Duodenal mucosa (tissue), 2 donors: ENCODE measurements around the gene OR56A4.

Experiments used
- H3K27ac ChIP-seq: one replicate; pipeline ENCODE4 v1.7.0; 2013; ENCODE audit warnings: low read depth, low read length
- H3K27me3 ChIP-seq, 2 donors: one replicate each; pipeline ENCODE4 v1.7.0; 2013; ENCODE audit warnings: low read length in 2 of 2, control low read depth in 1 of 2; ENCODE audit not compliant: insufficient read depth in 2 of 2, control insufficient read depth in 1 of 2
- H3K36me3 ChIP-seq, 2 donors: one replicate each; pipeline ENCODE4 v1.7.0; 2013; ENCODE audit warnings: low read length in 2 of 2, control low read depth in 1 of 2; ENCODE audit not compliant: insufficient read depth in 2 of 2, control insufficient read depth in 1 of 2
- H3K4me1 ChIP-seq, 2 donors: one replicate each; pipeline ENCODE4 v1.7.0; 2013; ENCODE audit warnings: low read length in 2 of 2, control low read depth in 1 of 2; ENCODE audit not compliant: insufficient read depth in 2 of 2, control insufficient read depth in 1 of 2
- H3K4me3 ChIP-seq, 2 donors: one replicate each; pipeline ENCODE4 v1.7.0; 2013; ENCODE audit warnings: low read length in 2 of 2, low read depth in 1 of 2
- H3K9ac ChIP-seq, 2 donors: one replicate each; pipeline ENCODE4 v1.7.0; 2013; ENCODE audit warnings: low read length in 2 of 2, low read depth in 1 of 2
- H3K9me3 ChIP-seq, 2 donors: one replicate each; pipeline ENCODE4 v1.7.0; 2013; ENCODE audit warnings: low read length in 2 of 2, control low read depth in 1 of 2; ENCODE audit not compliant: control insufficient read depth in 1 of 2

OR56A4 gene

DNA sequence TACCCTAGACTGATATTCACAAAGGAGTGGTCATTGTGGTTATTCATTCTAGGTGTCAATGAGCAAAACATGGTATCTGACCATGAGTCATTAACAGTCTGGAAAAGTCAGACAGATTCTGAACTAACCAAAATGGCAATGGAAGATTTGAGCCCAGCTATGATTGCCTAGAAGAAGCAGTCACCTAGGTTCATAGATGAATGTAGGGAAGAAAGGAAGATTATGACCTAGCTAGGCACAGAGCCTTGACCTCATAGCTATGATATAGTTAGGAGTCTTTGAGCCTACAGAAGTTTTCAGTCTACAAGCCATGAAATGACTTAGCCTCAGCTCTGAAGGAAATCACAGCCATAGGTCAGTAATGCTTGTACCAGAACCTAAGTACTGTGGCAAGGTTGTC is 351 bp downstream of the OR56A4 start:
- Histone ChIP-seq H3K27me3 (no peaks in the 10 kb centered on the region), H3K4me1 (no peaks in the 10 kb centered on the region), H3K4me3 (no peak overlapping the region)

DNA sequence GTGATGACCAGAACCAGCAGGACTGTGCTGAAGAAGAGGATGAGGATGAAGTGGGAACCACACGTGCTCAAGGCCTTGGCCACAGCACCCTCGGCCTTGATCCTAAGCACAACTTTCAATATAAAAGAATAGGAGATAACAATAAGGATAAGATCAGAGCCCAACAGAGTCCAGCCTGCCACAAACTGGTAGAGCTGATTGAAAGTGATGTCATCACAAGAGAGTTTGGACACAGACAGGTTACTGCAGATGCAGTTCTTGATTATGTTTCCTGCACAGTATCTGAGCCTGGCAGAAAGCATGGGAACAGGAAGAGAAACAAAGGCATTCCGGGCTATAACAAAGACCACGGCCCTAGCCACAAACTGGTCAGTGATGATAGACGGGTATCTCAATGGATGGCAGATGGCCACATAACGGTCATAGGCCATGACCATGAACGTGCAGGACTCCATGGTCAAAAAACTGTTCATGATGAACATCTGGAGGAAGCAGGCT is 4.5 kb downstream of the OR56A4 start:
- Histone ChIP-seq H3K27ac (no peak overlapping the region), H3K9me3 (no peaks in the 10 kb centered on the region), H3K36me3 (no peaks in the 10 kb centered on the region)

More for the DNA sequence above, 351 bp downstream of the OR56A4 start:
- Histone ChIP-seq H3K9me3 (no peaks in the 10 kb centered on the region), H3K9ac (no peak overlapping the region), H3K36me3 (no peaks in the 10 kb centered on the region), H3K27ac (no peak overlapping the region)

DNA sequence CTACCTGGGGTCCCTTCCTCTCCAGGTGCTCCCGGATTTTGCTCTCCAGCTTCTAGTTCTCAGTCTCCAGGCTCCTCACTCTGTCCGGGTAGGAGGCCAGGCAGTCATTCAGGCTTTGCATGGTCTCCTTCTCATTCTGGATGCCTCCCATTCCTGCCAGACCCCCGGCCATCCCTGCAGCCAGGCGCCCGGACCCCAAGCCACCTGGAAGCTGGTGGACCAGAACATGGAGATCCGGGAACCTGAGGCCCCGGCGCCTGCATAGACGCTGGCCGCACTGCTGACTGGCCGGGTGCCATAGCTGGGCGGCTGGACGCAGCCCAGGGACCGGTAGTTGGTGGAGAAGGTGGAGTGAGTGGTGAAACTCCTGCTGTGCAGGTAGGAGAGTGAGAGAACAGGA is 12.0 kb downstream of the OR56A4 start:
- H3K9ac ChIP-seq, result no peak overlapping the region
- H3K27me3 ChIP-seq, result no peaks in the 10 kb centered on the region
- no peaks in the 10 kb centered on the region for H3K36me3 ChIP-seq
- no peak overlapping the region for H3K4me3 ChIP-seq
- no peak overlapping the region for H3K27ac ChIP-seq
- H3K9me3 ChIP-seq, result no peaks in the 10 kb centered on the region
- H3K4me1 ChIP-seq, result no peaks in the 10 kb centered on the region

More for the DNA sequence above, 4.5 kb downstream of the OR56A4 start:
- H3K9ac ChIP-seq, result no peak overlapping the region
- no peaks in the 10 kb centered on the region for H3K4me1 ChIP-seq
- H3K4me3 ChIP-seq, result no peak overlapping the region
- no peaks in the 10 kb centered on the region for H3K27me3 ChIP-seq

DNA sequence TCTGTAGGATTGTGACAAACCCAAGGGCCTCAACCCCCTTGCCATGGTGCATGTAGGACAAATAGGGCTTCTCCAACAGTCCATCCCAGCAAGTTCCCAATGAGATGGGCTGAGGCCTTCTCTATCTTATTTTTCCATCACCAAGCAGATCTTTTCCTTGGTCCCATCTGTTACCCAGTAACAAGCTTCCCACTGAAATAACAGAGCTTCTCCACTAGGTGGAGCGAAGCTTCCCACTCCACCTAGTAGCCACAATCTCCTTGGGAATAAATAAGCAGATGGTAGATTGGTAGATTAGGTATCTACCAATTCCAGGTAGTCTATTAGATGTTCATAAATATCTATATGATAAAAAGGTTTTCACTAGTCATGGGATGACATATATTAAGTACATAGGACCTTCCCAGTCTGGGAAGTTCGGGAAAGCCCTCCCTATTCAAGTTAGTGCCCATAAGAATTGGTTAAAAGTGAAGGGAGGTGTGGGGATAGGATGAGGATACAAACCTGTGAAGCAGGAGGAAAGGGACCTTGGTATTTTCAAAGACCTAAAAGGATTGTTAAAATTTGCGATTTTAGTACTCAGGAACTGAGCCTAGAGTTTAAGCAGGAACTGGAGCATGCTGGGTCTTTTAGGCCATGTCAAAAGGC is 14.0 kb downstream of the OR56A4 start:
- H3K27me3 ChIP-seq, result peaks cover 0 to 5% of the 10 kb centered on the region in 2 donors
- H3K9me3 ChIP-seq, result no peaks in the 10 kb centered on the region
- no peak overlapping the region for H3K4me3 ChIP-seq
- H3K36me3 ChIP-seq, result no peaks in the 10 kb centered on the region
- no peaks in the 10 kb centered on the region for H3K4me1 ChIP-seq
- H3K27ac ChIP-seq, result no peak overlapping the region
- no peak overlapping the region for H3K9ac ChIP-seq

DNA sequence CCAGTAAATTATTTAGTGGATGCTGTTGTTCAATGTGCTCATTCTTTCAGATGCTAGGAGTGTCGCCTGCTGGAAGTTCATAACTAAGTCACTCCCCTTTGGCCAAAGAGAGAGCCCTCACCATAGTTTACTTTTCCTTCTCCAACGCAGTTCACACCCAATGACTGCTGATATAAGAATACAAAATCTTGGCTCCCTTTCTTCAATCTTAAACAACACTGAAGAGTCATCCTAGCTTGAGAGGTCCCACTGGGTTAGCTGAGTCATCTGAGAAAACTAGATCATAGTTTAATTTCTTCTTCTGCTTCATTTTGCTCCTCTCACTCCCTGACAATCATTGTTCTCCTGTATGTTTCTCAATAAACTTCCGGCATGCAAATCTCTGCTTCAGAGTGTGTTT is 14.6 kb downstream of the OR56A4 start:
- Histone ChIP-seq H3K4me3 (no peak overlapping the region), H3K36me3 (no peaks in the 10 kb centered on the region), H3K27ac (no peak overlapping the region), H3K4me1 (no peaks in the 10 kb centered on the region), H3K9me3 (no peaks in the 10 kb centered on the region), H3K27me3 (peaks cover 0 to 5% of the 10 kb centered on the region in 2 donors), H3K9ac (no peak overlapping the region)

DNA sequence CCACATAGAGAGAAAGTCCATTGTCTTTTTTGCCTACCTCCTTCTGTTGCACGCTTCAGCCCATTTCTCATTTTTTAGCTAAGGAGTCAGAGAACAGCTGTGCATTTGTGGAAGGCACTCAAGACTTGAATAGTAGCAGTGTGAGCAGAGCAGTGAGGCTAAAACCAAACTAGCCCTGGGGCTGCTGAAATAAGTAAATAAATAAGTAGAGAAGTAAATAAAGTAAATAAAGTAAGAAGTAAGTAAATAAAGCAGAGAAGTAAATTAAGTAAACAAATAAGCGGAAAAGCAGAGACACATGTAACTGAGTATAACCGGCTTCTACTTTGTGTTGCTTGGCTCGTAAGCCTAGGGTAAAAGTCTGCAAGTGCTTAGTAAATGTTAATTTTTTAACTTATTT is 17.5 kb downstream of the OR56A4 start:
- no peak overlapping the region for H3K27ac ChIP-seq
- peaks cover 3 to 5% of the 10 kb centered on the region in 2 donors for H3K27me3 ChIP-seq
- no peak overlapping the region for H3K9ac ChIP-seq
- H3K4me1 ChIP-seq, result no peaks in the 10 kb centered on the region
- no peaks in the 10 kb centered on the region for H3K9me3 ChIP-seq
- H3K36me3 ChIP-seq, result no peaks in the 10 kb centered on the region
- H3K4me3 ChIP-seq, result no peak overlapping the region

DNA sequence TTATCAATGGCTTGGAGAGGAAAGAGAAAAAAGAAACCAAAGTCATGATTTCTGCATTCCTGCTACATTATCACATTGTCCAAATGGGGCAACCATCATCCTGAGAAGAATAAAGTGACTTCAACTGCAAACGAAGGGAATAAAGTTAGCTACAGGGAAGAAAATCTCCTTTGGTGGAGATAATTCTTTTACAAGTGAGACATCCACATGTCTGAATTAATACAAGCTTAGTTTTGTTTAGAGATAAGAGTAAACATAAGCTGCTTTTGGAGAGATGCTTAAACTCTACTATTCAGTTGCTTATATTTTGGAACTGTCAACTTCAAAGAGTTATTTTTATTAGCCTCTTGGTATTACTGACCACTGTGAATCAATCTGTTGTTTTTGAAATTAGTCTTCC is 19.9 kb downstream of the OR56A4 start, which contains the start of gene OR52L1:
Gene OR52L1 (minus strand): TSS at position 101 of the 400 bp plus-strand sequence. CDS start 55 bp downstream, at position 46.
- Histone ChIP-seq H3K27me3 (peaks cover 5% of the 10 kb centered on the region in 2 donors), H3K9ac (no peak within 1 kb of the TSS), H3K4me1 (no peaks in the 10 kb centered on the region), H3K9me3 (peaks cover 0 to 3% of the 10 kb centered on the region in 2 donors), H3K27ac (no peak within 1 kb of the TSS), H3K36me3 (no peaks in the 10 kb centered on the region), H3K4me3 (no peak within 1 kb of the TSS)

DNA sequence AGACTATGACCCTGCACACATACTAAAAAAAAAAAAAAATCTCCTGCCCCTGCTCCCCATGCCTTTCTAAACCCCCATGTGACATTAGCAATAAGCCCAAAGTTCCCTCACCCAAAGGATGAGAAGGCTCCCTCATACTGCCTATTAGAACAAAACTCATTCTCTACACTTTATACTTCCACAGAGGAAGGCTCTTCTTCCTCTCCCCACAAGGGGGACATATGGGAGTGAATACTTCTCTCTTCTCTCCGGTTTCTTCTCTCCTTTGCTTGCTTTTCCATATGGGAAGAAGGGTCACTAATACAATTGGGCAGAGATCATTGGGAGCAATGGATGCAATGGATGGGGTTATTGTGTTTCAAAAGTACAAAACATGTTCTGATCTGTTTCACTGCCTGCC is 23.3 kb downstream of the OR56A4 start:
- Histone ChIP-seq H3K4me3 (no peak overlapping the region), H3K27me3 (peaks cover 0 to 6% of the 10 kb centered on the region in 2 donors), H3K9ac (no peak overlapping the region), H3K9me3 (peaks cover 0 to 4% of the 10 kb centered on the region in 2 donors), H3K36me3 (no peaks in the 10 kb centered on the region), H3K27ac (no peak overlapping the region), H3K4me1 (no peaks in the 10 kb centered on the region)

DNA sequence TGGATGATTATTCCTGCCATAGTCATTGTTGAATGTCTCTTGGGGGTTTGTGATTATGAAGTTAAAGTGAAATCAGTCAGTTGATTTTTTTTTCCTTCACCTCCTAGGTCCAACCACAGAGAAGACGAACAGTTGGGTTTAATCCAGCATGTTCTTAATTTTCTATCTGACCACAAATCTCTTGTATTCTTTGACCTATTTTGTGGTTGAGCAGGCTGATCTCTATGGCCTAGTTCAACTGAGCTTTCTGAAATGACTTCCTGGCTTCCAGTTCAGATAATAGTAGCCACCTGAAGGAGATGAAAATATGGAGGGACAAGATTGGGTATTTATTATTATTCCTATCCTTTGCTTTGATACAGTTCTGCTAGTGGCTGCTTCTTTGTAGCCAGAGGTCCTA is 33.2 kb downstream of the OR56A4 start:
- Histone ChIP-seq H3K27ac (no peak overlapping the region), H3K4me3 (no peak overlapping the region), H3K9me3 (no peaks in the 10 kb centered on the region), H3K9ac (no peak overlapping the region), H3K4me1 (no peaks in the 10 kb centered on the region), H3K36me3 (no peaks in the 10 kb centered on the region), H3K27me3 (no peaks in the 10 kb centered on the region)

DNA sequence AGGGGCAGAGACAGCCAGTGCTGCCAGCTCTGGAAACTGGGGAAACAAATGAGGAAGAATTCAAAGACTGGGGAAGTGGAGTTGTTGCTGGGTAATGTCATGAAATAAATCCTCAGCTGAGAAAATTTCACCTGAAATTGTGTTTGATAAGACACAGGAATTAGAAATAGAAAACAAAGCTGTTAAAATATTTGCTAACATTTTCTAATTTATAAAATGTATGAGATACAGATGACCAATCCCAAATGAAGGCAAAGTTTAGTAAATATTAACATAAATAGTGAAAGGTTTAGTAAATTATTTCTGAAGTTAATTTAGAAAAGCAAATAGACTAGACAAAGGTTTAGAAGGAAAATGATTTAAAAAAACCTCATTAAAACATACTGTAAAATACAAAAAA is 38.4 kb downstream of the OR56A4 start, which contains the start of gene OR56A5:
Gene OR56A5 (minus strand): TSS at position 101 of the 400 bp plus-strand sequence. CDS start 0 bp downstream, at position 101.
- Histone ChIP-seq H3K9ac (no peak within 1 kb of the TSS), H3K27me3 (no peaks in the 10 kb centered on the region), H3K4me1 (no peaks in the 10 kb centered on the region), H3K4me3 (no peak within 1 kb of the TSS), H3K36me3 (no peaks in the 10 kb centered on the region), H3K27ac (no peak within 1 kb of the TSS), H3K9me3 (peaks cover 0 to 4% of the 10 kb centered on the region in 2 donors)
